Mucosa of descending colon (tissue), 3 donors: ENCODE measurements around the gene AHNAK2. TPM values are rescaled to one million over a fixed set of nuclear protein-coding genes. Genes with fewer than 3 reads are reported as not detected.
"Not testable (repeated sequence)": the region's sequence is repeated elsewhere in the genome, so short reads cannot be mapped to it uniquely, and the experiment has no call there.

Experiments used
- ATAC-seq: fragments of 200-7000 bp; cut with Tn5 transposase; one replicate; pipeline ENCODE4 v1.9.1; 2020; ENCODE audit warnings: mild to moderate bottlenecking, moderate library complexity
- DNase-seq, 3 donors: peaks; one replicate each; pipeline ENCODE4 v3.0.0-alpha.2; 2020
- H3K36me3 ChIP-seq: fragments of 200-600 bp; one replicate; pipeline ENCODE4 v1.8.0; 2021; ENCODE audit warnings: low read depth, mild to moderate bottlenecking
- H3K4me1 ChIP-seq: fragments of 200-600 bp; one replicate; pipeline ENCODE4 v1.8.0; 2021; ENCODE audit warnings: low read depth, mild to moderate bottlenecking
- H3K4me3 ChIP-seq: fragments of 200-600 bp; one replicate; pipeline ENCODE4 v1.8.0; 2021; ENCODE audit warnings: mild to moderate bottlenecking
- H3K9me3 ChIP-seq: fragments of 200-600 bp; one replicate; pipeline ENCODE4 v1.8.0; 2021; ENCODE audit warnings: mild to moderate bottlenecking
- CTCF ChIP-seq: fragments of 200-600 bp; IDR thresholded peaks from one replicate; pipeline ENCODE4 v1.8.0; 2022; ENCODE audit warnings: antibody characterized with exemption, mild to moderate bottlenecking
- intact Hi-C, 2 donors: fragments of 100-400 bp; cut with DNase I in 1 of 2; cut with micrococcal nuclease in 1 of 2; formaldehyde crosslinking; loops; one replicate each; pipeline versions ENCODE4 v1.11.0 to v1.11.1; 2022; cut with DNase I, micrococcal nuclease
- total RNA-seq, 3 donors: library from RNA; stranded (reverse); fragmentation: NEBNext Ultra II Directional in 2 of 3; extraction: Animal tissue kit (Norgen Biotek cat#: 25700) in 2 of 3; gene quantifications; one replicate each; pipeline versions ENCODE4 v1.2.1 to v1.2.4, GENCODE V29; 2021 to 2023
- donor health status: DM: no; HTN: no; CAD: no; lungs with moderate emphysema.
- donor health status: DM: no; HTN: no; CAD: no.
- donor health status: DM: no; HTN: yes; CAD: no.

The AHNAK2 gene
- total RNA-seq, 3 donors from 2014 or later: 4.6 to 145 (median 20.3) TPM

DNA sequence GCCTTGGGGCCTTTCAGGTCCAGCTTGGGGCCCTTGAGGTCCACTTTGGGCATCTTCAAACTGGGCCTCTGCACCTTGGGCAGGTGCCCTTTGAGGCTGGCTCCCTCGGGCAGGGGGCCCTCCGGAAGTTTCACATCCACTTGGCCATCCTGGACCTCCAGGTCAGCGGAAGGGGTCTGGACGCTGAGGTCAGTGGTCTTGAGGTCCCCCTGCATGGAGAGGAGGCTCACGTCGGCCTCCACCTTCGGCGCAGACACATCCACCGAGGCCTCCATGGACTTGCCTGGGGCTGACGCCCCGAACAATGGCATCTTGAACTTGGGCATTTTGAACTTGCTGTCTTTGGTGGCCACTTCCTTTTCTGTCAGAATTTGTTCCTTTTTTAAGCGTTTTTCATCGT is 25.1 kb downstream of the AHNAK2 start:
- DNase-seq: no peak
- no peaks in the 10 kb centered on the region for H3K9me3 ChIP-seq
- H3K4me1 ChIP-seq: no peaks in the 10 kb centered on the region
- no peak overlapping the region for H3K4me3 ChIP-seq
- ATAC-seq: no peak
- TF ChIP-seq CTCF: no peak
- H3K36me3 ChIP-seq: no peaks in the 10 kb centered on the region
- intact Hi-C loops: no loop called here

DNA sequence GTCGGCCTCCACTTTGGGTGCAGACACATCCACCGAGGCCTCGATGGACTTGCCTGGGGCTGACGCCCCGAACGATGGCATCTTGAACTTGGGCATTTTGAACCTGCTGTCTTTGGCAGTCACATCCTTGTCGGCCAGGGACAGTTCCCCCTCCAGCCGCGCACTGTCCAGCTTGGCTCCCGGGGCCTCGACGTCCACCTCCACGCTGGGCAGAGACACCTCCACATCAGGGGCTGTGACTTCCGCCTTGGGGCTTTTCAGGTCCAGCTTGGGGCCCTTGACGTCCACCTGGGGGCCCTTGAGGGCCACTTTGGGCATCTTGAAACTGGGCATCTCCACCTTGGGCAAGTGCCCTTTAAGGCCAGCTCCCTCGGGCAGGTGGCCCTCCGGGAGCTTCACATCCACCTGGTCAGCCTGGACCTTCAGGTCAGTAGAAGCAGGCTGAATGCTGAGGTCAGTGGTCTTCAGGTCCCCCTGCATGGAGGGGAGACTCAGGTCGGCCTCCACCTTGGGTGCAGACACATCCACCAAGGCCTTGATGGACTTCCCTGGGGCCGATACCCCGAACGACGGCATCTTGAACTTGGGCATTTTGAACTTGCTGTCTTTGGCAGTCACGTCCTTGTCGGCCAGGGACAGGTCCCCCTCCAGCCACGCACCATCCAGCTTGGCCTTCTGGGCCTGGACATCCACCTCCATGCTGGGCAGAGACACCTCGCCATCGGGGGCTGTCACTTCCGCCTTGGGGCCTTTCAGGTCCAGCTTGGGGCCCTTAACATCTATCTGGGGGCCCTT is 26.1 kb downstream of the AHNAK2 start:
- ATAC-seq, H3K36me3 ChIP-seq, H3K4me1 ChIP-seq, H3K4me3 ChIP-seq, H3K9me3 ChIP-seq, intact Hi-C loops: not testable (repeated sequence)
- peak in 1 of 3 donors; percentile 38 for DNase-seq

DNA sequence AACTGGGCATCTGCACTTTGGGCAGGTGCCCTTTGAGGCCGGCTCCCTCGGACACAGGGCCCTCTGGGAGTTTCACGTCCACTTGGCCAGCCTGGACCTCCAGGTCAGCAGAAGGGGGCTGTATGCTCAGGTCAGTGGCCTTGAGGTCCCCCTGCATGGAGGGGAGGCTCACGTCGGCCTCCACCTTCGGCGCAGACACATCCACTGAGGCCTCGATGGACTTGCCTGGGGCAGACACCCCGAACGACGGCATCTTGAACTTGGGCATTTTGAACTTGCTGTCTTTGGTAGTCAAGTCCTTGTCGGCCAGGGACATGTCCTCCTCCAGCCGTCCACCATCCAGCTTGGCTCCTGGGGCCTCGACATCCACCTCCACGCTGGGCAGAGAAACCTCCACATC is 27.5 kb downstream of the AHNAK2 start:
- H3K36me3 ChIP-seq, ATAC-seq, intact Hi-C loops, H3K4me3 ChIP-seq, H3K9me3 ChIP-seq, DNase-seq, H3K4me1 ChIP-seq: not testable (repeated sequence)

GRCh38 chr14:104950021-104950420 is 28.2 kb downstream of the AHNAK2 start:
- H3K4me1 ChIP-seq: no peaks in the 10 kb centered on the region
- no peak for TF ChIP-seq CTCF
- no peaks in the 10 kb centered on the region for H3K9me3 ChIP-seq
- intact Hi-C loops: no loop called here
- H3K4me3 ChIP-seq: no peak overlapping the region
- no peak for ATAC-seq
- no peak for DNase-seq
- no peaks in the 10 kb centered on the region for H3K36me3 ChIP-seq

- H3K4me1 ChIP-seq, DNase-seq, ATAC-seq, H3K4me3 ChIP-seq, H3K9me3 ChIP-seq, H3K36me3 ChIP-seq, intact Hi-C loops: not testable (repeated sequence)
These were observed 28.7 kb downstream of the AHNAK2 start for GRCh38 chr14:104949406-104949955.

GRCh38 chr14:104948736-104949031 is 29.5 kb downstream of the AHNAK2 start:
- Histone ChIP-seq H3K9me3 (no peaks in the 10 kb centered on the region), H3K4me3 (no peak overlapping the region), H3K36me3 (no peaks in the 10 kb centered on the region), H3K4me1 (no peaks in the 10 kb centered on the region)
- DNase-seq (peak in 1 of 3 donors; percentile 25), ATAC-seq (no peak)
- intact Hi-C loops: no loop called here
- no peak for TF ChIP-seq CTCF

- peak in 1 of 3 donors; percentile 25 for DNase-seq
- H3K36me3 ChIP-seq, H3K9me3 ChIP-seq, H3K4me1 ChIP-seq, H3K4me3 ChIP-seq, intact Hi-C loops, ATAC-seq: not testable (repeated sequence)
These were observed 30.1 kb downstream of the AHNAK2 start for GRCh38 chr14:104947881-104948735.

DNA sequence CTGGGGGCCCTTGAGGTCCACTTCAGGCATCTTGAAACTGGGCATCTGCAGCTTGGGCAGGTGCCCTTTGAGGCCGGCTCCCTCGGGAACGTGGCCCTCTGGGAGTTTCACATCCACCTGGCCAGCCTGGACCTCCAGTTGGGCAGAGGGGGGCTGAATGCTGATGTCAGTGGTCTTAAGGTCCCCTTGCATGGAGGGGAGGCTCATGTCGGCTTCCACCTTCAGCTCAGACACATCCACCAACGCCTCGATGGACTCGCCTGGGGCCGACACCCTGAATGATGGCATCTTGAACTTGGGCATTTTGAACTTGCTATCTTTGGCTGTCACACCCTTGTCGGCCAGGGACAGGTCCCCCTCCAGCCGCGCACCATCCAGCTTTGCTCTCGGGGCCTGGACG is 31.0 kb downstream of the AHNAK2 start:
- ATAC-seq, intact Hi-C loops, H3K4me3 ChIP-seq, H3K4me1 ChIP-seq, H3K36me3 ChIP-seq, H3K9me3 ChIP-seq: not testable (repeated sequence)
- peak in 1 of 3 donors; percentile 27 for DNase-seq

- ATAC-seq, H3K4me1 ChIP-seq, H3K4me3 ChIP-seq, intact Hi-C loops, H3K36me3 ChIP-seq, H3K9me3 ChIP-seq: not testable (repeated sequence)
- peak in 2 of 3 donors; percentile 8 to 41 for DNase-seq
These were observed 31.9 kb downstream of the AHNAK2 start for GRCh38 chr14:104945986-104946965.

DNA sequence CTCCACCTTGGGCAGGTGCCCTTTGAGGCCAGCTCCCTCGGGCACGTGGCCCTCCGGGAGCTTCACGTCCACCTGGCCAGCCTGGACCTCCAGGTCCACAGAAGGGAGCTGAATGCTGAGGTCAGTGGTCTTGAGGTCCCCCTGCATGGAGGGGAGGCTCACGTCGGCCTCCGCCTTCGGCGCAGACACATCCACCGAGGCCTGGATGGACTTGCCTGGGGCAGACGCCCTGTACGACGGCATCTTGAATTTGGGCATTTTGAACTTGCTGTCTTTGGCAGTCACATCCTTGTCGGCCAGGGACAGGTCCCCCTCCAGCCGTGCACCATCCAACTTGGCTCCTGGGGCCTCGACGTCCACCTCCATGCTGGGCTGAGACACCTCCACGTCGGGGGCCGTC is 32.9 kb downstream of the AHNAK2 start:
- ATAC-seq, intact Hi-C loops, H3K36me3 ChIP-seq, H3K4me1 ChIP-seq, H3K9me3 ChIP-seq, H3K4me3 ChIP-seq: not testable (repeated sequence)
- DNase-seq: peak in 1 of 3 donors; percentile 38
